Measurements from ENCODE around the gene HSD17B11. TPM values are rescaled to one million over a fixed set of nuclear protein-coding genes. Genes with fewer than 3 reads are reported as not detected.
"Not testable (repeated sequence)": the region's sequence is repeated elsewhere in the genome, so short reads cannot be mapped to it uniquely, and the experiment has no call there.

Gene HSD17B11
- polyA plus RNA-seq, 3 donors = 86.9 to 330 (median 272) TPM

GRCh38 chr4:87298362-87298761 is 92.6 kb downstream of the HSD17B11 start:
- DNase-seq = no peak
- Mint-ChIP-seq H3K4me3 (no peak overlapping the region), H3K27ac (no peak overlapping the region), H3K36me3 (no peaks in the 10 kb centered on the region), H3K9me3 (peaks cover 7 to 24% (median 12%) of the 10 kb centered on the region in 7 donors), H3K27me3 (ENCODE audit: low read depth in 3 of 3) (peaks cover 0 to 3% (median 0%) of the 10 kb centered on the region in 3 donors), H3K4me1 (no peaks in the 10 kb centered on the region)
- no peaks in the 10 kb centered on the region for H3K4me1 ChIP-seq (ENCODE audit: control insufficient read depth in 1 of 2, insufficient read depth in 2 of 2, low read length in 2 of 2)
- H3K36me3 ChIP-seq (replicated peaks in 1 of 2; ENCODE audit: control insufficient read depth in 1 of 2, insufficient read depth in 2 of 2, low read length in 2 of 2) = no peaks in the 10 kb centered on the region
- no peak for TF ChIP-seq CTCF (IDR thresholded peaks at IDR 0.05)
- no peak overlapping the region for H3K4me3 ChIP-seq (replicated peaks in 1 of 3; ENCODE audit: low read depth in 2 of 3, low read length in 3 of 3)
- H3K9ac ChIP-seq (ENCODE audit: insufficient read depth, low read length, poor library complexity, severe bottlenecking) = no peak overlapping the region
- H3K27ac ChIP-seq (ENCODE audit: low read depth in 1 of 2, low read length in 2 of 2) = no peak overlapping the region
- WGBS (ENCODE audit: insufficient coverage) = 96% methylated on average over 2 of the region's 2 CpGs
- H4K20me1 ChIP-seq (ENCODE audit: insufficient read depth, low read length) = no peaks in the 10 kb centered on the region
- H3K4me2 ChIP-seq (replicated peaks; ENCODE audit: extremely low read depth, low read length, poor library complexity, severe bottlenecking) = no peak overlapping the region
- H2AFZ ChIP-seq (ENCODE audit: insufficient read depth, low read depth, low read length, poor library complexity, severe bottlenecking) = no peak overlapping the region
- no peaks in the 10 kb centered on the region for H3K79me2 ChIP-seq (ENCODE audit: insufficient read depth, low read length)
- intact Hi-C loops (cut with micrococcal nuclease) = no loop called here
- H3K9me3 ChIP-seq (replicated peaks in 1 of 2; ENCODE audit: control insufficient read depth in 1 of 2, insufficient read depth in 1 of 2, low read length in 2 of 2) = peaks cover 4 to 6% of the 10 kb centered on the region in 2 donors
- no peaks in the 10 kb centered on the region for H3K27me3 ChIP-seq (ENCODE audit: control insufficient read depth in 2 of 2, insufficient read depth in 2 of 2, low read length in 2 of 2)

- H3K27ac ChIP-seq (ENCODE audit: low read depth in 1 of 2, low read length in 2 of 2); H3K27me3 Mint-ChIP-seq (ENCODE audit: low read depth in 3 of 3); H3K27me3 ChIP-seq (ENCODE audit: control insufficient read depth in 2 of 2, insufficient read depth in 2 of 2, low read length in 2 of 2); H3K4me2 ChIP-seq (replicated peaks; ENCODE audit: extremely low read depth, low read length, poor library complexity, severe bottlenecking); H3K27ac Mint-ChIP-seq; H3K4me1 ChIP-seq (ENCODE audit: control insufficient read depth in 1 of 2, insufficient read depth in 2 of 2, low read length in 2 of 2); intact Hi-C loops (cut with micrococcal nuclease); H3K36me3 Mint-ChIP-seq; H3K79me2 ChIP-seq (ENCODE audit: insufficient read depth, low read length); H2AFZ ChIP-seq (ENCODE audit: insufficient read depth, low read depth, low read length, poor library complexity, severe bottlenecking); H3K4me3 ChIP-seq (replicated peaks in 1 of 3; ENCODE audit: low read depth in 2 of 3, low read length in 3 of 3); DNase-seq; H3K4me1 Mint-ChIP-seq; H4K20me1 ChIP-seq (ENCODE audit: insufficient read depth, low read length); H3K9ac ChIP-seq (ENCODE audit: insufficient read depth, low read length, poor library complexity, severe bottlenecking); H3K36me3 ChIP-seq (replicated peaks in 1 of 2; ENCODE audit: control insufficient read depth in 1 of 2, insufficient read depth in 2 of 2, low read length in 2 of 2); H3K4me3 Mint-ChIP-seq: not testable (repeated sequence)
- 100% methylated on average over 1 of the region's 11 CpGs for WGBS (ENCODE audit: insufficient coverage)
- H3K9me3 ChIP-seq (replicated peaks in 1 of 2; ENCODE audit: control insufficient read depth in 1 of 2, insufficient read depth in 1 of 2, low read length in 2 of 2) = peaks cover 12% of the 10 kb centered on the region in 2 donors
- peaks cover 11 to 31% (median 15%) of the 10 kb centered on the region in 7 donors for H3K9me3 Mint-ChIP-seq
Measured at GRCh38 chr4:87294911-87295310, 96.1 kb downstream of the HSD17B11 start.

GRCh38 chr4:87293889-87294288 is 97.1 kb downstream of the HSD17B11 start:
- H3K4me1 ChIP-seq (ENCODE audit: control insufficient read depth in 1 of 2, insufficient read depth in 2 of 2, low read length in 2 of 2); H3K4me3 ChIP-seq (replicated peaks in 1 of 3; ENCODE audit: low read depth in 2 of 3, low read length in 3 of 3); H3K27me3 ChIP-seq (ENCODE audit: control insufficient read depth in 2 of 2, insufficient read depth in 2 of 2, low read length in 2 of 2); DNase-seq; H3K9ac ChIP-seq (ENCODE audit: insufficient read depth, low read length, poor library complexity, severe bottlenecking); H3K79me2 ChIP-seq (ENCODE audit: insufficient read depth, low read length); H3K4me1 Mint-ChIP-seq; H3K27ac Mint-ChIP-seq; intact Hi-C loops (cut with micrococcal nuclease); H3K27me3 Mint-ChIP-seq (ENCODE audit: low read depth in 3 of 3); H3K4me2 ChIP-seq (replicated peaks; ENCODE audit: extremely low read depth, low read length, poor library complexity, severe bottlenecking); H3K4me3 Mint-ChIP-seq; H3K36me3 Mint-ChIP-seq; H2AFZ ChIP-seq (ENCODE audit: insufficient read depth, low read depth, low read length, poor library complexity, severe bottlenecking); H4K20me1 ChIP-seq (ENCODE audit: insufficient read depth, low read length); H3K36me3 ChIP-seq (replicated peaks in 1 of 2; ENCODE audit: control insufficient read depth in 1 of 2, insufficient read depth in 2 of 2, low read length in 2 of 2); H3K27ac ChIP-seq (ENCODE audit: low read depth in 1 of 2, low read length in 2 of 2): not testable (repeated sequence)
- peaks cover 11 to 31% (median 15%) of the 10 kb centered on the region in 7 donors for H3K9me3 Mint-ChIP-seq
- H3K9me3 ChIP-seq (replicated peaks in 1 of 2; ENCODE audit: control insufficient read depth in 1 of 2, insufficient read depth in 1 of 2, low read length in 2 of 2) = peaks cover 12% of the 10 kb centered on the region in 2 donors
- no CpG with 5 or more reads among the region's 7 CpGs for WGBS (ENCODE audit: insufficient coverage)

All from CD14-positive monocyte (primary cell).